COLO668 (cell line): Measurements from ENCODE around the gene RBM20.

ENCODE experiments used
- DNase-seq: peaks from one replicate; lab custom pipeline; 2025; ENCODE audit not compliant: unreplicated experiment; lab: John Stamatoyannopoulos, UW

The RBM20 gene

DNA sequence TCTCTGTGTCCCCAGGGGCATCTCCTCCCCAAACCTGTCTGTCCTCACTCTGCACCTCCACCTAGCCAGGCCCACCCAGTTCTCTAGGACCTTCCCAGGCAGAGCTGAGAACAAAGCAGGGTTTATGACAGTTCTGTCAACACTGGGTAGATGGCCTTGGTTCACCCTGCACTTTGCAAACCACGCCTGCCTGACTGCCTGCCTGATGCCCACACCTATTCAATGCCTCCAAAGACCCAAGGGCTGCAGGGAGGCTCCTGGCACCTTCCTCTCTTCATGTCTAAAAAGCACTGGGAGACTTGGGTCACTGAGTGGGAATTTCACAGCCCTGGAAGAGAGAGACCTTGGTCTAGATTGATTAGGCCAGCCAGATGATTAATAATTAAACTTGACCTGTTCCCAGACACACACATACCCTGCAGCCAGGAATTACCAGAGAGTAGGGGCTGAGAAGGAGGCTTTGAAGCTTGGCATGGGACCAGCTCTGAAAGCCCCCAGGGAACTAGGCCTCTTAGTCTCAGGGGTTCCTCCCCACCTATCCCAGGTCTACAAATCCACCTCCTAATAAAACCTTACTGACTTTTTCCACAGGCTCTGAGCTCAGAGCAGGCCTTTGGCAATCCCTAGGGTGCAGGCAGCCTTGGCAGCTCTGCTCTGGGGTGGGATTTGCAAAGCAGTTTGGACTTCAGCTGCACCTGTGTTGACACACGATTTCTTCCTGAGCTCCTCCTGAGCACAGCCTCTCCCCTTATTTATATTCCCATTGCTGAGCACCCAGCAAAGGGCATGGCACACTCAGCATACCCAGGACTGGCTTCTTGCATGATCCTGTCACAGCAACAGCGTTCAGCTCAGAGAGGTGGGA lies 201.9 kb downstream of the RBM20 start:
- DNase-seq: peak; percentile 24

GRCh38 chr10:110847374-110847773 lies 203.2 kb downstream of the RBM20 start:
- DNase-seq: no peak

DNA sequence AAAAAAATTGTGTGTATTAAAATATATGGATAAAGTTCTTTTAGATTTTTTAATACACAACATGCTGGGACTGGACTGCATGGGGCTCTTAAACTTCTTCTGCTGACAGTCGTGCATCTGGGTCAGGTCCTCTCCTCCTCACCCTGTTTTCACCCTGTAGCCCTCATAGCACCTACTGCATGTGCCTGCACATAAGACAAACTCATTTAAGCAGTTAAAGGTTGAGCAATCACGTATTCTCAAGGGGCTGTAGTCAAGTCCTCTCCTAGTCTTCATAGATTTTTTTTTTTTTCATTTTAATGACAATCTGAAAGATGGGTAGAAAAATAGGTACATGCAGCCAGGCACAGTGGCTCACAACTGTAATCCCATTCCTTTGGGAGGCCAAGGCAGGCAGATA lies 204.0 kb downstream of the RBM20 start:
- DNase-seq: no peak

GRCh38 chr10:110850099-110850498 lies 206.0 kb downstream of the RBM20 start:
- no peak for DNase-seq

- DNase-seq: no peak
Observed at GRCh38 chr10:110851020-110851612, 207.0 kb downstream of the RBM20 start.

DNA sequence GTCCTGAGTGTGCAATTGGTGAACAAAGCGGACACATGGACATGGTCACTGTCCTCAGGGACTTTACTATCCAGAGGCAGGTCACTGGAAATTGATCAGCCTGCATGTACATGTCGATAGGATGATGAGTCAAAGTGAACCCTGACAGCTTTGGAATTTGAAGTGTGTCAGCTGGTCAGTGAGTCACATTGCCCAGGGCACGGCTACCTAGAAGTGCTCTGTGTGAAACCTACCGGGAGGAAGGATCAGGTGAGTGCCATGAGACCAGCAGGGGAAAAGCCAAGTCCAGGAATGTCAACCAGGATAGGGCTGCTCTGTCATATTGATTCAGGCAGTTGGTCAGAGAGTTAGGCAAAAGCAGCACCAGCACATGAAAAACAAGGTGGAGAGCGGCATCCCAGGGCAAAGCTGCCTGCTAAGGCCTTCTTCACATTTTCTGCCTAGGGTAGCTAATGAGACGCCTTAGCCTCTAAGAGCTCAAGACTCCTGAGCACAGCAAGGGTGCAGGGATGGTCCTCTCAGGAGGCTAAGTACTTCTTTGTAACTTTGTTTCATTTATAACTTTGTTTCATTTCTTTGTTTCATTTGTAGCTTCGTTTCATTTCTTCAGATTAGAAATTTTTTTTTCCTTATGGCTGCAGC lies 208.2 kb downstream of the RBM20 start:
- DNase-seq: peak; percentile 3

DNA sequence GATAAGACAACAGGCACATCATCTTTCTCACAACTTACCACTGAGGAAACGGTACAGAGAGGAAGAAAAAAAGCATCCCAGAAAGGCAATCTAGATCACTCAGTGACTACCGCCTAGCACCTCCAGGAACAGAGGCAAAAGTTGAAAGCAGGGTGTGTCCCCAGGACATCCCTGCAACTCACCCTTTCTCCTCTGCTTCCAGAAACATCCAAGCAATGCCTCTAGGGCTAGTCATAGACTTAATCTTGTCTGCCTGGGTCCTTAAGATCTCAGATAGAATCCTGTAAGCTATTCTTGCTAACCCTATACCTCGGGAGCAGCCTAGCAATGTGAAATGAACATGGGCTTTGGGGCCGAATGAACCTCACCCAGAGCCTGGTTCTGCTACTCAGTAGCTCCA lies 208.8 kb downstream of the RBM20 start:
- no peak for DNase-seq

- no peak for DNase-seq
Observed at GRCh38 chr10:110853921-110854605, 209.9 kb downstream of the RBM20 start.

DNA sequence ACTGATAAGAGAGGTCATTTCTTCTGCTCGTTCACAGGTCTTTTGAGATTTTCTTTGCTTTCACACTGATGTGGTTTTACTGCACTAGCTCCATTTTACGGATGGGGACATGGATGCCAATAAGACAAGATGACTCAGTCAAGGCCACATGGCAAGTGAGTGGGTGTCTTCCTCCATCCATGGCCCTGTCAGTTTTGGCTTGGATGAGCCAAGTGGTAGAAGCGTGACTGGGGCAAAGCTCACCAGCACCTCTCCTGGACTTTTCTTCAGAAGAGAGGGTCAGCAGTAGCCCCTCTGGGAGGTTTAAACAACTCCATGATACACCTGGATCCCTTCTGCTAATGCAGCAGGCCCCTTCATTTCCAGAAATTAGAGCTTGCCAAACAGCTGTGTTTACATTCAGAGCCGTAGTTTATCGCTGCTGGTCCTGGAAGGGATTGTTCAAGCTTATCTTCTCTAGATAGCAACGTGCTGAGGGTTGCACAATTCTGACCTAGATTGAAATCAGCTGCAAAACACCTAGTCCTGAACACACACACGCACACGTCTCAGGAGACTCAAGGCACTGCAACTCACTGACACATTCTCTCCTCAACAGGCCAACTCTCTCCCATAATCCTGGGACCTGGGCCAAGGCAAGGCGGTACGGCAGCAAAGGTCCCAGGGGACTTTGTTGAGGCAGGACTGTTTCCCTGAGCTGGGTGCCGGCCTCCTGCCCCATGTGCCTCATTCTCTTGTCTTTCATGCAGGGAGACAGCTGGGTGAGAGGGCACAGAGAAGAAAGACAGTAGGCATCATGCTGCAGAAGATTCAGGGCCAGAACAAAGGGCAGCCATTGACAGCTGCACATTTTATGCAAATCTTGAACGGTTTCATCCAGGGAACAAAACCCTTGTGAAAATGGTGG lies 213.4 kb downstream of the RBM20 start:
- peak; percentile 50 for DNase-seq

GRCh38 chr10:110858297-110858934 lies 214.3 kb downstream of the RBM20 start:
- no peak for DNase-seq

DNA sequence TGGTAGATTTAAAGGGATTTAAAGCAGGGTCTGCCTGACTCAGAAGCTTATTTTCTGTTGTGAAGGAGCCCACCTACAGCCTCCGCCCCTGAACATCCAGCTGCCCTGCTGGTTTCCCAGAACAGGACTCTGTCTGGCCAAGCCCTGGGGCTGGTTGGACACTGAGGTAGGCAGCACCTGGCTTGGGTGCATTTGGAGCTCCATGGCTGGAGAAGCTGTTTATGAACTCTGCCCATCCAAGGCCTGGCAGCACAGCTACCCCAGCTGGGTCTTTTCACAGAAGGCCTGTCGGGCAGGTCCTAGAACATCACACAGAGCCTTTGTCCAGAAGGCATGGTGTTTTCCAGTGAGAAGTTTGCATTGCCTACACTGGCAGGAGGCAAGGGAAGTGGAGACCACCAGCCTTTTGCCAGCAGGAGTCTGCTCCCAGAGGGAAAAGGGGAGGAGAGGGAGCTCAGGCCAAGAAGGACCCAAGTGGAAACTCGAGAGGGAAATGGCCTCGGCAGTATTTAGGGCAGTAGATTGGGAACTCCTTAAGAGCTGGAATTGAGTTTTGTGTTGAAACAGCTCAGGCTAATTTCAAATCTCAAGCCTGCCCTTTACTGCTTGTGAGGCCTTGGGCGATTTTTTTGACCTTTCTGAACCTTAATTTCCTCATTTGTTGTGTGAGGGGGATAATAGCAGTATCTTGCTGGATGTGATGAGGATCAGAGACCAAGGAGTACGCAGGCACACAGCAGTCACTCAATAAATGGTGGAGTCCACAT lies 215.3 kb downstream of the RBM20 start:
- no peak for DNase-seq

DNA sequence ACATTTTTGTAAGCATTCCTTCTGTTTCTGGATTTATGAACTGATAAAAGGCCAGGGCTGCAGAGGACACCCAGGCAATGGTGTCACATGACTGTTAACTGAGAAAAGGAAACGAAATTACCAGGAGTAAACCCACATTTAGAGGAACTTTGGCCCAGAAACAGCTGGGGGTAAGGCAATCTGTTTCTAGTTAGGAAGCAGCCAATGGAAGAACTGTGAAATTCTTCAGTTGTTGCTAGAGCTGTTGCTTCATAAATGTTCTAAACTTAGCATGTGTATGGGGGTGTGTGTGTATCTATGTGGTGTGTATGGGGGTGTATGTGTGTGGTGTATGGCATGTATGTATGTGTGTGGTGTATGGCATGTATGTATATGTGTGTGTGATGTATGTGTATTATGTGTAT lies 215.8 kb downstream of the RBM20 start:
- DNase-seq: no peak

DNA sequence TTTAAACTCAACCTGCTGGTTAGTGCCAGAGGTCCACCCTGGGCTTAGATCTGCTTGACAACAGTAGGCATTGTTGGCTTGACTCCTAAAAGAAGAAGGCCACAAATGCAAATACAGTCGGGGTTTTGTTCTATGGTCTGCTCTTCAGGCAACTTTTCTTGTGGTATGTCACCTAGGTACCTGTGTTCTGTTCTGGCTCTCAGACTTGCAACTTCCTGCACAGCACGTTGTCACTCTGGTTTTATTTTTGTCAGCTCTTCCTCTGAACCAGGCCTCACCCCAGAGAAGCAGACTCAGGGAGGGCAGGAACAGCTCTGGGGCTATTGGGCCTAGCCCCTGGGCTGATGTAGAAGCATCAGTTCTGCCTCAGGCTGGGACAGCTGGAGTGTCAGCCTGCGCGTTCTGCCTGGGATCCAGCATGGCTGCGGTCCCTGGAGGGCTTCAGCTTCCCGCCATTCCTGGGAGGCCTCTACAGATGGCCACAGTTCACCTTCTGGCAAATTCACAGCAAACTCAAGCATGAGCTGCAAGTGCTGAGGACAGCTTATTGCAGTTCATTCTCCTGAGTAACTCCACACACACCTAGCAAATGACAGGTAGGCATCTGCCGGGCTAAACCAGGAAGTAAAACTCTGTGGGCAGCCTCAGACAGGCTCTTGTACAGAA lies 216.6 kb downstream of the RBM20 start:
- no peak for DNase-seq

DNA sequence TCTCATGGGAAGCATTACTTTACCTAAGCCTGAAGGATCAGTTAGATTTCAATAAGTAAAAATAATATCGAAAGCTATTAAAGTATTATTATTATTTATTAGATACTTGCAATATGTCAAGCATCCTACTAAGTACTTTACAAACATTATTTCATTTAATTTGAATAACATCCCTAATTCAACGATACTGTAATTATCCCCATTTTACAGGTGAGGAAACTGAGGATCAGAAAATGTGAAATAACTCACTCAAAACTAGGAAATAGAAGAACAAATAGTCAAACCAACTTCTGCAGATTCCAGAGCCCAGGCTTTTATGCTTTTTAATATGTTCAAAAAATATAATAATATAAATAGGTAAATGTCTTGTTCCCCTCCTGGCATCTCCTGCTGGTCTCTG lies 217.3 kb downstream of the RBM20 start:
- DNase-seq: no peak

- DNase-seq: no peak
Observed at GRCh38 chr10:110861930-110862649, 218.0 kb downstream of the RBM20 start.

- DNase-seq: no peak
Observed at GRCh38 chr10:110862961-110863360, 218.8 kb downstream of the RBM20 start.

DNA sequence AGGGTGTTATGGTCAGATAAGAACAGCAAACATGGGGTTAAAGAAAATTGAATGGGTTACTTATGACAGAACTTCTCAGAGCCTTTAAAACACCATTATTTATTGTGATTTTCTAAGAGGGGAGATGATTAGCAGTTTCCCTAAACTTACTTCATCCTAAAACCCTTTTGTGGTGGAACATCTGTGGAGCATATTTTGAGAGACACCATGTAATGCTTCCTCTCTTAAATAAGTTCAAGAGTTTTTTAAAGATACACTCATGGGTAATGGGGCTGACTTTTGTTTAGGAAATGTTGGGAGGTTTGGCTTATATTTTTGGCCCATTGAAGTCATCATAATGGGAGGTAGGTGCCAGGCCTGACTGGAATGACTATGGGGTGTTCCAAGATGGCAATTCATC lies 219.2 kb downstream of the RBM20 start:
- DNase-seq: no peak

- no peak for DNase-seq
Observed at GRCh38 chr10:110863956-110864355, 219.8 kb downstream of the RBM20 start.
